DMS79 treated with DMSO at 0.1 percent for 48 hours (cell line): Measurements from ENCODE around the gene CTNNA3.

Experiments
- DNase-seq: peaks from one replicate; lab custom pipeline; 2025; lab: John Stamatoyannopoulos, UW

Gene CTNNA3

DNA sequence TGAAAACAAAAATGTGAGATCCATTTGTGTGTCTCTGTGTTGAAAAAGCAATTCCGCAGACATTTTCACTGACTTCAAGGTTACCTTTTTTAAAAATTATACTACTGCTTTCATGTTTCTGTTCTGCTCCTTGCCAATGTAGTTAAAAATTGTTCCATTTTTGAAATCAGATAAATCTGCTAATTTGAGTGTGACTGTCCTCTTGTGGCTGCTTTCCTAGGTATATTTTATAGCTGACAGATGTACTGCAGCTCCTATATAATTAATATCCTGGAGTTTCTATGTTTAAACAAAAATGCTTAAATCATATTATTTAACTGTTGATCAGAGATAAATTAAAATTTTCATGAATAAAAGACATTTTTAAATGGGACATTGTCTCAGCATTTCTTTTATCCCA is 947.8 kb downstream of the CTNNA3 start:
- no peak for DNase-seq

DNA sequence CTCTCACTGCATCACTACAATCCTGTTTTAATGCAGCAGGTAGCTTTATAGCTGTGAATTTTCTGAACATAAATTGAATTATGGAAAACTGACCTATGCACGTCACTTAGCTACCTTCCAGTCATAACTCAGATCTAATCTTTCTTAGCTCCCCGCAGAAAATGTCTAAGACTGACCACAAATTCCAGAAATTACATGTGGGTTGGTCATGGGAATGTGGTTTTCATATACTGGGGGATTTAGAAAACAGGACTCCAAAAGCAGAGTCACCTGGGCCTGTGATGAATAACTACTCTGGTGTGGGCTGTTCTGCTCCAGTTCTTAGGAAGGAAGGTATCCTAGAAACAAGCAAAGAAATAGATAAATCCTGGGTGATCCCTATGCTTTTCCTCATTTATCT is 948.5 kb downstream of the CTNNA3 start:
- DNase-seq, result no peak

DNA sequence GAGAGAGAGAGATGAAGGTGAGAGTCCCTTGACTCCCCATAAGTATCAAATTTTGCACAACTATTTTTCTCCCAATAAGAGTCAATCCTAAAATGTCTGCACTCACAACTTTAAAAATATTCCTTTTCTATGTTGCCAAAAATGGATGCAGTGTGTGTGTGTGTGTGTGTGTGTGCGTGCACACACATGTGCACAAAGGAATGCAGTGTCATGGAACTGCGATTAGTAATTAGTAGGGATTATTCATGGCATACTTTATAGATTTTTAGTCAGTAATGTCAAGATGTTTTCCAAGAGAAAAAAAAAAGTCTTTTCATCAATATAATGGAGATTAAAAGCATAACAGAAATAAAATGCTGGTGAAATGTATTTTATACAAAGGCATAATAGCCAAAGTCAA is 949.3 kb downstream of the CTNNA3 start:
- no peak for DNase-seq

DNA sequence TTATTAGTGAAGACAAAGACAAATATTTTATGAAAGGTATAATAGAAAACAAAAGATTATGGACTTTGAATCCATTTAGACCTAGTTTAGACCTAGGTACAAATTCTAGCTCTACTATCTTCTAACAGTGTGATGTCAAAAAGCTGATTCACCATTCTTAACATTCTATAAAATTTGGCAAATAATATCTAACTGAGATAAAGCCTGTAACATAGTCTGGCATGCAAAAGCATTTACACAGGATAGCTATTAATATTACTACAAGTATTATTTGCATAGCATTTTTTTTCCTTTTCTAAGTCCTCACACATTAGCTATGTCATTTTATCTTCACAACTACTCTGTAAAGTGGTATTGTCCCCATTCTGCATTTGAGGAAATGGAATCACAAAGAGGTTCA is 949.7 kb downstream of the CTNNA3 start:
- no peak for DNase-seq

DNA sequence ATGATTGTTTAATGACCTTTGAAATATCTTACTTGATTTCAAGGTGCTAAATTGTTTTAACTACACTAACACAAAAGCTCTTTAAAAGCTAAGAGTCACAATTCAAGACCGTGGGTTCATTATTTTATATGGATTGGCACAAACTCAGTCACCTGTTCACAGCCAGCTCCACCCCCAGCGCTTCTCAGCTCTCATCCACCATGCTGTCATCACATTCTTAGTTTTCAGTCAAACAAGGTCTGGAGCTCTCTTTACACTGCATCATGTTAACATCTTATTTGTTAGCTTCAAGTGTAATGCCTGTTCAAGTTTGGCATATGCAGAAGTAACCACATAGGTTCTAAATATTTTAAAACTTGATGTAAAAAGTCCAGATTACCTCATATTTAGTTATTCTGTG is 951.1 kb downstream of the CTNNA3 start:
- DNase-seq, result no peak

DNA sequence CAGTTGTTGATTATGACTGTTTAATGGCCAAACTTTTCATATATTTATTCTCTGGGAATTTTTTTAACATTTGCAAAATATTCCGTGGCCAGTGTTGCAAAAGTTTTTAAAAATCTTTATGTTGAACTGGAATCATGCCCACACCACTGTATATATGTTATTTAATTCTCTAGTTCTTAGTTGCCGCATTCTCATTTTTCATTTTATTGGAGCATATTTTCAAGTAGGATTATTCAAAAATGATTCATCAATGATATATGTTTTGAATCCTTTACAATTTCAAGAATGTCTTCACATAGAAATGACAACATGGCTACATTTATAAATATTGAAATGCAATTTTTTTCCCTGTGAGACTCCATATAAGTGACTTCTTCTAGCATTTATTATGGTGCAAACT is 958.8 kb downstream of the CTNNA3 start:
- no peak for DNase-seq

DNA sequence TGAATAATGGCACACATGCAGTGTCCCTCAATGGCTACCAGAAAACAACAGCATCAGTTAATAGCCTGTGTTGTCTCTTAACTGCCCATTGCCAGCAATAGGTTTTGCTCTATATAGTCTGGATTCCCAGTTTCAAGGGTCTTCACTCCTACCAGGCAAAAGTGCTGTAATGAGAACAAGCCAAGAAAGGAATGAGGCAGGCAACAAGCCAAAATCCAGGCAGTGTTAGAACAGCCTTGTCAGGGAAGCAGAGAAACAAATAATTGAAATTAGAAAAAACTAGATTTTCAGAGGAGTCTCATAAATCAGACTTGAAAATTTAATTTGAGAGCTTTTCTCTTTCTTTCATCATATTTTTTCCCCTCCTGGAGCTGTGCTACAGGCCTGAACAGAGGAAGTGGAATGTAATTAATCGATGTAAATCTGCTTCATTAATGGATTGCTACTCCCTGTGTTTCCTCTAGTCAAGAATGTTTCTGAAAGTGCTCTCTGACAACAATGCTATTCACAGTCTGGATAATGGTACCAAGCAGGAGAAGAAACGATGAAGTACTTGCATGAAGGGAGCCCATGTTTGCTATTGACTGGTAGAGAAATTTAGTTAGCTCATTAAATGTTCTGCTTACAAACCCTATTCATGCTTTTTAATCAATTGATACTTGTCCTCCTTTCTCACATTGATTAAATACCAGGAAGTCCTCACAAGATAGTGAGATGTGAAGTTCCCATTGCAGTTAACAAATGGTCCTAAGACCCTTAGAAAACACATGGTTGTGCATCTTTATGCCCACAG is 972.2 kb downstream of the CTNNA3 start:
- DNase-seq, result no peak

DNA sequence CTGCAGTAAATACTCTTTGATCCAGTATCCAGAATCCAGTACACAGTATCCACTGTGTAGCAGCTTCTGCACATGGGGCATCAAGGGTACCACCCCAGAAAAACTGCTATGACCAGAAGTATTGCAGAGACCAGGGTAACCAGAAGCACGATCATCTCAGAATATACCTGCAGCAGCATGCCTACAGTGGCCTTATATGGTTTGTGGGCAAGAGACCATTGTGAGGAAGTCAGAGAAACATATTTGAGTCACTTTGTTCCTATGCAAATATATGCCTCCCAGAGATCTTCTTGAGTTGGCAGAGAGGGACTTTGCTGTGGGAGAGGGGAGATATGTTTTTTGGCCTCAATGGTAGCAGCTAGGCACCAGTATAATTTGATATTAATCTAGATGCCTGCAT is 976.5 kb downstream of the CTNNA3 start:
- no peak for DNase-seq

DNA sequence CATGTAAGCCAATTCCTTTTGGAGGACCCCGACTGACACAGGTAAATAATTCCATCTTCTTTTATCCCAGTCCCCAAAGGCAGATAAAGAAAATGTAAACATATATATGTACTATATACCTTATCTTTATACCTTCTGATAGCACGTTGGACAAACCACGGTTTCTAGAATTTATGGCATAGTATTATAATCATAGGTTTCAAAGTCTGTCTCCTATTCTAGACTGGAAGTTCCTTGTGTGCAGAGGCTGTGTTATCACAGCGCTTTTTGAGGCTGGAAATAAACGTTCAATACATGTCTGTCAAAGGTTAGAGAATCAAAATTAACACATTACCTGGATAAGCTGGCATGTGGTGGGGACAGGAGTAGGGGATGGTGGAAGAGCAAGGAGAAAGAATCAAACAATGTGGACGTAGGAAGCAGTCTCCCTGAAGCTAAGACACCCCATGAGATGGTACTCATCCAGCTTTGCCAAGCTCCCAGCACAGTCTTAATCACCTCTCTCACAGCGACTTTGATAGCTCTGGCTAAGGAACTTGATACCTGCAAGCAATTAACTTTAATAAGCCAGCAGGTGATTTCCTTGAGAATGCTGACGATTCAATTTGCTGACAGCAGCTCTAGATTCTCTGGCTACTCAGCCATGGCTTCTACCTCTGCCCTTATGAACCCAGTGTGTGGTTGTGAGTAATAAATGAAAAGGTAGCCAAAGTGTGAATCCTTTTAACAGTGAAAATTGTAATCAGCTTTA is 978.6 kb downstream of the CTNNA3 start:
- DNase-seq, result no peak

DNA sequence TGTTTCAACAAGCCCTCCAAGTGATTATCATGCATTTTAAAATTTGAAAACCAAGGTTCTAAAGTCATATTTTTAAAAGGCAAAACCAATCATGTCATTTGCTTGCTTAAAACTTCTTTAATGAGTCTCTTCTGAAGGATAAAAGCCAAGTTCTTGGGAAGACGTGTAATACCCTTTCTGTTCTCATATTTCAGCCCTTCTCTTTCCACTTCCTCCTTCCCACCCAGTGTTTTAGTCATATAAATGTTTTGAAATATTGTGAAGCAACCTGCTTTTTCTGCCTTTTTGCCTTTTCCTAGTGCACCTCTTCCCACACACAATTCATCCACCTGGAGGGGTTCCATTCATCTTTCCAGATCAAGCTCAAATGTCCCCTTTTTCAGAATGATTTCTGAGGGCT is 981.3 kb downstream of the CTNNA3 start:
- DNase-seq, result no peak

DNA sequence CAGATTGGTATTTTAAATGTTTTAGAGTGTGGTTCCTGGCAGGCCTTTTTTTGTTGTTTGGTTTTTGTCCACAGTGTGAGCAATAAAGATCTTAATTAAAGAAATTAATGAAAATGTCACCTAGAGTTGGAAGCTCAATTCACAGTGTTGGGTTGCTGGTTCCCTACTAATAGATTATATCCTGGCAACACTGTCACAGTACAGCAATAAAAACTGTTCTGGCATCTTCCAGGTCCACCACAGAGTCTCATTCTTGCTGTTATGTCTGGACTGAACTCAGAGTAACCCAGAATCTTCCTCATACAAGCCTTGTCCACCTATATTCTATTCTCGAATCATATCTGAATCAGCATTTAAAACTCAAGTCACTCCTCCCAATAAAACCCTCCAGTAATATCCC is 982.6 kb downstream of the CTNNA3 start:
- no peak for DNase-seq

DNA sequence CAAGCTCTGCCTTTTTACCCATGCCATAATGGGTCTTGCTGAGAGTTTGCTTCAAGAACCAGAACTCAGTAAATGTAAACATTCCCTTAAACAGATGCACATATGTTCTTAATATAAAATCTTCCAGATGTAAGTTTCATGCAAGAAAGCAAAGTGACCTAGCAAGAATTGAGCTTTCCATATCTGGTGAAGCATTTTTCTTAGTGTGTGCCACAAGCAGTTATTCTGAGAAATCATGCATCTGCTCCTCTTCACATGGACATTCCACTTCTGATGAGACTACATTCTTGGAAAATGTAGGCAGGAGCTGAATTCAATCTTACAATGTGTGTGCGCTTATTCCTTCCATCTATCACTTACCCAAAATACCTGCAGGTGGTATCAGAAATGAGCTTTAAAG is 997.9 kb downstream of the CTNNA3 start:
- DNase-seq, result no peak

DNA sequence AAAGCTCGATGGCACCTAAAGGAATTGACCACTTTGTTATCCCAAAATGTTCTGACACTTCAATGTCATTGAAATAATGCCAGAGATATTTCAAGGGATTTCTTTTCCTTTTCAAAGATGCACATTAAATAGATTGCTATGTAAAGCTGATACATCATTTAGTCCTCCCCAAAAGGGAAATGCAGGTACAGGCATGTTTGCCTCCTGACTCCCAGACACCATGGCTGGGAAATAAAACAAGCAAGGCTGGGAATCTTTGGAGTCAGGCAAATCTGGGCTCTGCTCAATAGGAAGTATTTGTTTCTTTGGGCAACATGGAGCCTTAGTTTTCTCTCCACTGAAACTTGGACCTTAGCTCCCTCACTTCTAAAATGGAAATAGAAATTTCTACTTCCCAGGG is 1000.9 kb downstream of the CTNNA3 start:
- DNase-seq, result no peak

DNA sequence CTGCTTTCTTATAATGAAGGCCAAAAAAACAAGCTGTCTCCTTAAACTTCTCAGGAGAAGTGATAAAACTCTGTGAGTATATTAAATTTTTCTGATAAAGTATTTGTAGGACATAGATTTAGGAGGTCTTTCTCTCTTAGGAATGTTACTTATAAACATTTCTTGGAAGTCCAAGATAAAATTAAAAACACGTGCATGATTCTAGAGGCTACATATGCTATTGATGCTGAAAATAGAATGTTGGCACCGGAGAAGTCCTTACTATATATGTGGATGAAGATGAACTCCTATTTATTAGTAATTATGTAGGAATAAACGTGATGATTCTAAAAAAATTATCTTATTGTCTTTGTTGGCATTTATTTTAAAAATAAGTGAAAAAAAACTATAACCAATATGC is 1011.4 kb downstream of the CTNNA3 start:
- DNase-seq, result no peak

DNA sequence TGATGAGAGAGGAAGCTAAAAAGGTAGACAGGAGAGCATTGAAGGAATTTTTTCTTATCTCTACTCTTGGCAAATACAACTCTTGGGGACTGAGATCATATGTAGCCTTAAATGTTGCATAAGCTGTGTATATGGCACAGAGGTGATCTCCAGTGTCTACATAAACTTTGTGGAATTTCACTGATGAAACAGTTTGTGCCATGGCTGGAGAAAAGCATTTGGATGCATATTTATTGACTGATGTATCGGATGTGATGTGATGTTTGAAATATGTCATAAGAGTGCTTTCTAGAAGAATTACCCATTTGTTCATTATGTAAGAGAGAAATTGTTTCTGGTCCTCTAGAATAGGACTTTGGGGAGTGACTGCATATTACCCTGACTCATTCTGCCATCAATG is 1015.1 kb downstream of the CTNNA3 start:
- DNase-seq, result no peak

DNA sequence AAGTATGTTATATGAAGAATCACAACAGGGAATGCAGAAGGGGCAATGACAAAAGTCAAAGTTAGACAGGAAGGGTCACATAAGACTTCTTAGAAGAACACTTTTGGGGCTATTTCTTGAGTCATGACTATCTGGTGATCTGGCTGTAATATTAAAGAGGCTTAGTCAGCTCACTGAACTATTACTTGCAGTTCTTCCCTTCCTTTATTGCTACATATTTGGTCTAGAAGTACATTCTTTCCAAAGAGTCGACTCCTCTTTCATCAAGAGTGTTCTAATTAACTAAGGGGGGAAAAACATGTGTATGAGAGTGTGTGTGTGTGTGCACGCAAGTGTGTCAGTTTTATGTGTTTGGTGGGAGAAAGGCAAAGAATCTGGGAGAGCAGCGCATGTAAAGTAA is 1017.5 kb downstream of the CTNNA3 start:
- DNase-seq, result no peak

DNA sequence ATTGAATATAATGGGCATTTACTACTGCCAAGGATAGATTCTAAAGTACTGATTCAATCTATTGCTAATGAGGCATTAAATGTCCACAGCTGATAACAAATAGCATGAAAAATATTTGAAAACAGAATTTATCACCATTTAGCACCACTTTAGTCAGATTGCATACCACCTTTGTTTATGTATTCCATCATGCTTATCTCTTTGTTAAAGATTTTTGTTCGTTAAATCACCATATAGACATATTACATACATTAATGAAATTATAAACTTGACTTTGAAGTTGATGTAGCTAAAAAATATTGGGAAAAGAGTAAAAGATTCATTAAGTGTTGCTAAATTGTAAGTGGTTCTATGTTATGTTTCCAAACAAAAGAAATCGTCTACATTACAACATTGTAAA is 1022.9 kb downstream of the CTNNA3 start:
- no peak for DNase-seq

DNA sequence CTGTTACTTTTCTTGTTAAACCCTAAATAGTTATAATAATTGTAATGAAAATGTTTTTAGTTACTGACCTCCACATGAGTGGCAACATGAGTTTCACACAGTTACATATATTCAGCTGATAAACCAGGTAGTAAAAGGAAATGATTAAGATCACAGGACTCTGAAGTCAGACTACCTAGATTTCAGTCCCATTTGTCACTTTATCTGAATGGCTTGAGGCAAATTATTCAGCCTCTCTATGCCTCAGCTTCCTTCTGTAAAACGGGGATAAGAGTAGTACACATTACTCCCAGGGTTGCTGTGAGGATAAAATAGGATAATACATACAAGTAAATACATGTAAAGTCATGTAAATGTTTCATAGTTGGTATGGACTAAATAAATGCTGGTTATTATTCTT is 1024.4 kb downstream of the CTNNA3 start:
- DNase-seq, result no peak

DNA sequence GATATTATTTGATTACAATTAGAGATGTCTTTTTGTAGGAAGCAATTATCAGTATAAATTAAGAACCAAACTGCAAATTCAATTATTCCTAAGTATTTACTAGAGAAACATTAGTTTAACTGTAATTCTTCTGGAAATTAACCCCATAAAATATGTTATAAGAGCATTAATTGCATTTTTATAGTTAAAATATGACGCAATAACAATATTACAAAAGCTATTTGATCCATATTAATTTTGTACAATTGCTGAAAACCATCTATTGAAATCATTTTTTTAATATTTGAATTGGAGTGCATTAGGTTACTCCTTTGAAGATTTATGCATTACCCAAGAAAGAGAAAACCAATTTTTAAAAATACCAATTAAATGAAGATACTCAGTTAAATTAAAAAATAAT is 1024.9 kb downstream of the CTNNA3 start:
- no peak for DNase-seq

DNA sequence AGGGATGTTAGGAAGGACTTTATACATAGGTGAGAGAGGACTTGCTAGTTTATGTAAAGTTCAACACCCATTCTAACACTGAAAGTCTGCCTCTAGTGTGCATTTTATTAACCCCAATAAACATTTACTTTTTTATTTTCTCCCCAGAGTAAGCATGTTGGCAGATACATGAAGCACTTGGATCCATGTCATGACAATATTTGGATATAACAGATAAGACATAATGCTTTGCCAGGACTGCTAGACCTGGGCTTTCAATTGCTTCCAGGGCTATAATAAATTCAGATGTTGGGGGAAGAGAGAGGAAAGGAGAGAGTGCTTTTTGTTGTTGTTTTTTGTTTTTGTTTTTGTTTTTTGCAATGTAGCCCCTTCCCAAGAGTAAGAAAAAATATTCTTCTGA is 1039.5 kb downstream of the CTNNA3 start:
- no peak for DNase-seq

DNA sequence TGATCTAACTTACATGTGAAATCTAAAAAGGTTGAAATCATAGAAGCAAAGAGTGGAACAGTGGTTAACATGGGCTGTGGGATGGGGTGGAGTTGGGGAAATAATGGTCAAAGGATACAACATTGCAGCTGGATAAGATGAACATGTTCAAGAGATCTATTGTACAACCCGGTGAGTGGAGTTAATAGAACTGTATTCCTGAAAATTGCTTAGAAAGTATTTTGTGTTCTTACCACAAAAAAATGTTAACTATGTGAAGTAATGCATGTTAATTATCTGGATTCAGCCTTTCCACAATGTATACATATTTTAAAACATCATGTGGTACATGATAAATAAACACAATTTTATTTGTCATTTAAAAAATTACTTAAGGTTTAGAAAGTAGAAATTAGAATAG is 1041.1 kb downstream of the CTNNA3 start:
- DNase-seq, result no peak

DNA sequence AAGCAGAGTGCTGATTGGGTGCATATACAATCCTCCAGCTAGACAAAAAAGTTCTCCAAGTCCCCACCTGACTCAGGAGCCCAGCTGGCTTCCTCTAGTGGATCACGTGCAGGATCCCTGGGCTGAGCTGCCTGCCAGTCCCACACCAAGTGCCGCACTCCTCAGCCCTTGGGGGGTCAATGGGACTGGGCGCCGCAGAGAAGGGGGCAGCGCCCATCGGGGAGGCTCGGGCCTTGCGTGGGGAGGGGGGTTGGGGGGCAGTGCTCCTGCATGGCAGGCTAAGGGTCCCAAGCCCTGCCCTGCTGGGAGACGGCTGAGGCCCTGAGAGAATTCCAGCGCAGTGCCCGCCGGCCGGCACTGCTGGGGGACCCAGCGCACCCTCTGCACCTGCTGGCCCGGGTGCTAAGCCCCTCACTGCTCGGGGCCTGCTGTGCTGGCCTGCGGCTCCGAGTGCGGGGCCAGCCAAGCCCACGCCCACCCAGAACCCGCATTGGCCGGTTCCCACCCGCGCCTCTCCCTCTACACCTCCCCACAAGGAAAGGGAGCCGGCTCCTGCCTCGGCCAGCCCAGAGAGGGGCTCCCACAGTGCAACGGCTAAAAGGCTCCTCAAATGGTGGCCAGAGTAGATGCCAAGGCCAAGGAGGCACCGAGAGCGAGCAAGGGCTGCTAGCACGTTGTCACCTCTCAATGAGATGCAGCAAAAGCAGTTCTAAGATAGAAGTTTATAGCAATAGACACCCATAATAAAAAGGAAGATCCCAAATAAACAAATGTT is 1044.5 kb downstream of the CTNNA3 start:
- DNase-seq, result no peak

DNA sequence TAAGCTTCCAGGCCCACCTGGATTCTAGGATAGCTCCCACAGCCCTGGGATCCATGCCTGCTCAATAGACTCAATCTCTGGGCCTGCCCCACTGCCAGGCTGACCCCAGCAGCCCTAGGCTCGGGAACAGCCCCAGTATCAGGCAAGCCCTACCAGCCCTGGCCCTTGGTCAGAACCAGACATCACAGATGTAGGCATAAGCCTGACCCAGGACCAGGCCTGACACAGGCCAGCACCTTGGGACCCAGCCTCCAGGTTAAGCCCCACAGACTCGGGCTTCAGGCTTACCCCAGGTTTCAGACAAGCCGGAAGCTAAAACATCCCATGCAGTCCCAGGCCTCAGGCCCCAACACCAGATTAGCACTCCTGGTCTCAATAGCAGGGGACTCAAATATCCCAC is 1046.4 kb downstream of the CTNNA3 start:
- no peak for DNase-seq
